Loucy (cell line): Measurements from ENCODE around the gene FIS1.

Experiments used
- EZH2phosphoT487 ChIP-seq: fragments of 200-600 bp; IDR thresholded peaks from 2 replicates; pipeline ENCODE4 v1.6.1; 2018; ENCODE audit warnings: antibody characterized with exemption, mild to moderate bottlenecking, moderate library complexity, borderline replicate concordance
- TF ChIP-seq, protein P1 (sequence below): fragments of 200-600 bp; sonication (generic); conservative IDR thresholded peaks from 2 replicates; pipeline ENCODE4 v1.5.1; 2014; ENCODE audit warnings: mild to moderate bottlenecking, antibody characterized with exemption, low read length

DNA sequence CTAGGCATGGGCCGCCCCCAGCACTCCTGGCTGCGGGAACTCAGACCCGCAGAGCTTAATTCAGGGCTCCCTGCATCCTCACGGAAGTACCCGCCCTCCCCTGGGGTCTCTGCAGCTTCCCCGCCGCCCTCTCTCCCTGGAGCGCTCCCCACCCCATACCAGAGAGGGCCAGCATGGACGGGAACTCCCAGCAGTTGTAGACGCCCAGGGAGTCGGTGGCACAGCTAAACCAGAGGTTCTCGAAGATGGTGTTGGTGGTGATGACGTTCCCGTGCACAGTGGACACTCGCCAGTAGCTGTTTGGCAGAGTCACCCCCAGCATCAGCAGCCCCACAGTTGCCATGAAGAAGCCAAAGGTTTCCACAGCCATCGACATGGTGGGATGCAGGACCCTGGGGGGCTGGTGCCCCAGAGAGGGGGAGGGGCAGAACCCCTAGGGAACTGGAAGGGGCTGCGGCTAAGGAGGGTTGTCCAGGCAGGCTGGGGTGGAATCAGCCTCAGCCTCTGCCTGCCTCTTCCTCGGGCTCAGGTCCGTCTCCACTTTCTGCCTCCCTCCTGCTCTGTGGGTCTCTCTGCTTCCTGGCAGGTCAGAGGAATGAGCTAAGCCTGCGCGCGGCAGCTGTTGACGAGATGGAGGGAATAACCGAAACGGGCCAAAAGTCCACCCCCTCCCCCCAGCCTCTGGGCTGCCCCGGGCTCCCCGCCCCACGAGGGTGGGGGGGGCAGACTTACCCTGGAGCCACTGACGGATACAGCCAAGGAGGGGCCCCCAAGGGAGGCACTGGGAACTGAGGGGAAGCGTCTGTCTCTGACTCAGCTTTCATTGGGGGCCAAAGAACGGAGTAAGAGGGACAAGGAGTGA is 7.4 kb downstream of the FIS1 start, which contains the start of gene CLDN15:
- TF ChIP-seq, protein P1, sequence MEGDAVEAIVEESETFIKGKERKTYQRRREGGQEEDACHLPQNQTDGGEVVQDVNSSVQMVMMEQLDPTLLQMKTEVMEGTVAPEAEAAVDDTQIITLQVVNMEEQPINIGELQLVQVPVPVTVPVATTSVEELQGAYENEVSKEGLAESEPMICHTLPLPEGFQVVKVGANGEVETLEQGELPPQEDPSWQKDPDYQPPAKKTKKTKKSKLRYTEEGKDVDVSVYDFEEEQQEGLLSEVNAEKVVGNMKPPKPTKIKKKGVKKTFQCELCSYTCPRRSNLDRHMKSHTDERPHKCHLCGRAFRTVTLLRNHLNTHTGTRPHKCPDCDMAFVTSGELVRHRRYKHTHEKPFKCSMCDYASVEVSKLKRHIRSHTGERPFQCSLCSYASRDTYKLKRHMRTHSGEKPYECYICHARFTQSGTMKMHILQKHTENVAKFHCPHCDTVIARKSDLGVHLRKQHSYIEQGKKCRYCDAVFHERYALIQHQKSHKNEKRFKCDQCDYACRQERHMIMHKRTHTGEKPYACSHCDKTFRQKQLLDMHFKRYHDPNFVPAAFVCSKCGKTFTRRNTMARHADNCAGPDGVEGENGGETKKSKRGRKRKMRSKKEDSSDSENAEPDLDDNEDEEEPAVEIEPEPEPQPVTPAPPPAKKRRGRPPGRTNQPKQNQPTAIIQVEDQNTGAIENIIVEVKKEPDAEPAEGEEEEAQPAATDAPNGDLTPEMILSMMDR = no peak
- no peak for TF ChIP-seq EZH2phosphoT487
